HG03135 (cell line): Measurements from ENCODE around the gene ZNF594.
"Not testable (repeated sequence)": the region's sequence is repeated elsewhere in the genome, so short reads cannot be mapped to it uniquely, and the experiment has no call there.

ENCODE experiments used
- ATAC-seq: cut with Tn5 transposase; IDR thresholded peaks from one replicate; pipeline ENCODE4 v1.9.1; 2021; ENCODE audit warnings: mild to moderate bottlenecking, moderate library complexity; ENCODE audit not compliant: unreplicated experiment

Gene ZNF594

DNA sequence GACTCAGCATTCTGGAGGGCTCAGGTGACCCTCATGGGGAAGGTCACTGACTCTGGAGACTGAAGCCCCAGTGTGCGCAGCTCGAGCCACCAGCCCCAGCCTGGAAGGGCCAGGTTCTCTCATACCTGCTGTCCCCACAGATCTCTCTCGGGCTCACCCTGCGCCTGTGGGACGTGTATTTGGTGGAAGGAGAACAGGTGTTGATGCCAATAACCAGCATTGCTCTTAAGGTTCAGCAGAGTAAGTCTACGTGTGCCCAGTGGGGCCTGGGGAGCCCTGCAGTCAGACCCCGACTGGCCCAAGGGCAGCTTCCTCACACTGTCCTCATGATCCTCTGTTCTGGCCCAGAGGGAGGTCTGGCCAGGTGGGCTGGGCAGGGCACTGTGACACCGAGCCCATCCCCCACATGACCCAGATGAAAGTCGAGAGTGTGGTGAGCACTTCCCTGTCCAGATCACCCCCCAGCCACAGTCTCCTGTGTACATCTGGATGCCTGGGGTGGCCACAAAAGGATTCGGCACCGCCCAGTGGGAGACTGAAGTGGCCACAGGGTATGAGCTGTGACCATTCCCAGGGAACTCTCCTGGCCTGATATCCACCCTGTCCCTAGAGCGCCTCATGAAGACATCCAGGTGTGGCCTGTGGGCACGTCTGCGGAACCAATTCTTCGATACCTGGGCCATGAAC lies 54.0 kb downstream of the ZNF594 start:
- not testable (repeated sequence) for ATAC-seq

DNA sequence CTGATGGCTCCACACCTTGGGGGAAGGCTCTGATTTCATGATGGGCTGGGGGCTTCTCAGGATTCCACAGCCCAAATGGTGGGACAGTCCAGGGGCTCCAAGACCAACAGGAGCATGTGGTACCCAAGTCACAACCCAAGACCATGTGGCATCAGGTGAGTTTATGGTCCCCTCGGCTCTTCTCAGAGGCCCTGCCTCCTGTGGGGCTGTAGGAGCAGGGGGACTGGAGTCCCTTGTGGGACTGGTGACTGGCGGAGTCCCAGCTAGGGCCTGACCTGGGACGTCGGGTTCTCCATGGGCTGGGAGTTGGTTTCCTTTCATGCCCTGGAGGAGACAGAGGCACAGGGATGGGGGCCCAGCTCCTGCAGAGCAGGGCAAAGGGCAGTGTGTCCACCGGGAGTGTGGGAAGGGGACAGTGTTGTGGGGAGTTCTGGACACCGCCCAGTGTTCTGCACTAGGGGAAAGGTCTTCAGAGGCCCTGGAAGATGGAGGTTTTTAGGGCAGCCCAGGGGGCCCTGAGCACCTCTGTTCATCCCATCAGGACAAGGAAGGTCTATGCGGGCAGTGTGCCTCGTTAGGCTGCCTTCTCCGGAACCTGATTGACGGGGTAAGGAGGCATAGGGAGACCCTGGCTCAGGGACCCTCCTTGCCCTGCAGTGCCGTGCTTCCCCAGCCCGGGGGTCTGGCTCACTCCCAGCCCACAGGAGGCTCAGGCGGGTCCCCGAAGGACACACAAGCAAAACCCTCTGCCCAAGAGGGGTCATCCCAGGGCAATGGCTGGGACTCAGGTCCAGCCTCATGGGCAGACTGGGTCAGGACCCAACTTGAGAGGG lies 54.9 kb downstream of the ZNF594 start:
- not testable (repeated sequence) for ATAC-seq

DNA sequence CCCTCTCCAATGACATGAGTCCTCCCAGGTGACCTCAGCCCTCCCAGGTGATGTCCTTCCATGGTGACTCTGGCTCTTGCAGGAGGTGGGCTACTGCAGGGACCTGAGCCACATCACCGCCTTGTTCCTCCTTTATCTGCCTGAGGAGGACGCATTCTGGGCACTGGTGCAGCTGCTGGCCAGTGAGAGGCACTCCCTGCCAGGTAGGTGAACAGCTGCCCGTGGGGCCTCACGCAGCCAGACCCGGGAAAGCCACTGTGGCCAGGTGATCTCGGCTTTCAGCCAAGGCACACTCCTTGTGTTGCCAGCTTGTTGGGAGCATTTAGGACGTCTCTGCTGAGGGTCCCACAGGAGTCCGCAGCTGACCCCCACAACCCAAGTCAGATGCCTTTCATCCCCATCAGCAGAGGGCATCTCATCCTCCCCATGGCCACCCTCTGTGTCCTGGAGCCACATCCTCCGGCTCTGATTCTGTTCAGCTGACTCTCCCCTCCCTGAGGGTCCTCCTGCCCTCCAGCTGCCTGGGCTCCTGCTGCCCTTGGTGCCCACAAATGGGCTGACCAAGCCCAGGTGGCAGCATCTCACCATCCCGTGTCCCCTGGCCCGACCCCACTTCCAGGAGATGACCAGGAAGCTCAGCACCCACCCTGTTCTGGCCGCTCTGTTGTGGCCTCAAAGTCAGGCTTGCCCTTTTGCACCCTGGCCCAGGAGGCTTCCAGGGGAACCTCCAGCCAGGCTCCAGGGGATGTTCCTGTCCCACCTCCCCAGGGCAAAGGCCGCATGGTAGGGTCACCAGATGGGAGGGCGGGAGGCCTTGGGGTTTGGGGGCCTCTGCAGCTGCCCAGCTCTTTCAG lies 55.7 kb downstream of the ZNF594 start:
- no peak for ATAC-seq

DNA sequence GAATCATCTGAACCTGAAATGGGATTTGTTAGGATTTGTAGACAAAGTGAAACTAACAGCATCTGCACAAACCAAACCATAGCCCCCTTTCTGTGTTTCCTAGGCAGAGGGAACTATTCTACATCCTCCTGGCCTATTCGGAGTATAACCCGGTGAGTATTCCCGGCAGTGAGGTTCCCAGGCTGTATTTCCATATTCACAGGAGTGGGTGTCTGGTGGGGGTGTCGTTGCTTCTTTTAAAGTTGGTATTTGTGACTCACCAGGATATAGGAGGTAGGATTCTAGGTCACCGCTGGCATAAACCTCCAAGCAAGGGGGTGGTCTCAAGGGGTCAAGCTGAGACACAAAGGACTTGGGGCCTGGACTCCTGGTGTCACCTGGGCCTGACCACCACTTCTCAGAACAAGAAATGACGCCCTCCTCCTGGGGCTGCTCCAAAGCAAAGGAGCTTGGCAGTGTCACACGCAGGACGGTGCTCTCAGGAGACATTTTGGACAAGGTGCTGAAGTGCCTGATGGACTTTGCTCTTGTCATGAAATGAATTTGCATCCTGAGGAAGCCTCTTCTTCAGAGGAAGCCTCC lies 56.4 kb downstream of the ZNF594 start:
- not testable (repeated sequence) for ATAC-seq

DNA sequence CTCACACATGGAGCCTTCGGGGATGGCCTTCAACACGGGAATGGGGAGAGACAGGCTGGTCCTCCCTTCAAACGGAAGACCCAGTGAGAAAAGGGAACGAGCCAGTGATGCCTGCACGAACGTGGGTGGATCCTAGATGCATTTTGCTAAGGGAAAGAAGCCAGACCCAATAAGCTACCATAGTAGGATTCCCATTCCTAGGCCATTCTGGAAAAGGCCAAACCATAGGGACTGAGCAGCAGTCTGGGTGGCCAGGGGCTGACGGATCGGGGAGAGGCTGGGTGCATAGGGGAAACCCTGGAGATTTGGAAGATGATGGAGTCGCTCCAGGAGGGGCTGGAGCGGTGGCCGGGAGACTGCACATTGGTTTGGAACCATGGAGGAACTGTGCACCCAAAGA lies 57.1 kb downstream of the ZNF594 start:
- not testable (repeated sequence) for ATAC-seq

DNA sequence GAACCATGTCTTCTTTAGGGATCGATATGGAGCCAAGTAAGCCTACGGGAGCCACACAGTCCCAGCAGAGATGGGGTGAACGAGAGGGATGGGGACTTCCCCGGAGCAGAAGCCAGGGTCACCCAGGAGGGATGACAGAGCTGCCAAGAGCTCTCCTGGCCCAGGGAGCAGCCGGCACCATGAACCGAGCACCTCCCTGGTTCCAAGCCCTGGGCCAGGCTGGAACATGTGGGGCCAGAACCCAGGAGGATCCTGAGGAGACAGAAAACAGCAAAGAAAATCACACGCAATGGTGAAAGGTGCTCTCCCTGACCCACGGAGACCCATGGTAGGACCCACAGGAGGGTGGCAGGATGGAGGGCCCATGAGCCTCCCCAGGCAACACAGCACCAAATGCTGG lies 57.7 kb downstream of the ZNF594 start:
- not testable (repeated sequence) for ATAC-seq

DNA sequence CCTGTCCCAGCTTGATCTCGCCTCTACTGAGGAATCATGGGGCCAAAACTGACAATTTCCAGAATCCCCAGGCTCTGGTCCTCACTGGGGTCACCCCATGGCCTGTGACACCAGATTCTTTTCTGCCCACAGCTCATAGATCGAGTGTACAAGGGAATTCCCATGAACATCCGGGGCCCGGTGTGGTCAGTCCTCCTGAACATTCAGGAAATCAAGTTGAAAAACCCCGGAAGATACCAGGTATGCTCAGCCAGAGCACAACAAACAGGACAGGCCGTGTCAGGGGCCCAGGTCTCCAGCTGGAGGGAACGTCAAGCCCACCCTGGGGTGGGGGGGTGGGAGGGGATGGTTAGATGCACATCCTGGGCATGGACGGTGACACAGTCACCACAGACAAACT lies 58.4 kb downstream of the ZNF594 start:
- no peak for ATAC-seq

DNA sequence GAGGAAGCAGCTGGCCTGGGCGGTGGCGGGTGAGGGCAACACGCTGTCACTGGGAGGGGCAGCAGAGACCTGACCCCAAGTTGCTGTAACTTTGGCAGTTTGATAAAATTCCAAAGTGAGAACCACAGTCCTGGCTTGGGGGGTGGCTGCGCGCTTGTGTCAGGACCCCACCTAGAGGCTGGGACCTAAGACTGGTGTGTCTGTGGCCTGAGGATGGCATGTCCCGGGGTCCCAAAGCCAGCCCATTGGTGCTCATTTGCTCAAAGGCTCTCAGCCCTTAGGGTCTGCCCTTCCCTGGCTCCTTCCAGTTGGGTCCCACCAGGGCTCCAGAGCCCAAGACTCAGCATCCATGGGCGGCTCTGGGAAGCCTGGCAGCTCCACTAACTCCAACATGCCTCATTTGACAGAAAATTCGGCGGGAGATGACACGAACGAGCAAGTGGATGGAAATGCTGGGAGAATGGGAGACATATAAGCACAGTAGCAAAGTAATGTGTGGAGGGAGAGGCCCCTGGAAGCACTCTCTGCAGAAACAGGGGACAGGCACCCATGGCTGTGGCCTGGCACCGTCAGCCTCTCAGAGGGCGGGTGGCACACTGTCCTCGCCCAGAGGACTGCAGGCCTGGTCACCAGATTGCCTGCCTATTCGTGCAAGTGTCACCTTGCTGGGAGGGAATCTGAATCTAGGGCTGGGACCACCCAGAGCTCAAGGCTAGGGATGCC lies 59.0 kb downstream of the ZNF594 start:
- ATAC-seq = not testable (repeated sequence)

DNA sequence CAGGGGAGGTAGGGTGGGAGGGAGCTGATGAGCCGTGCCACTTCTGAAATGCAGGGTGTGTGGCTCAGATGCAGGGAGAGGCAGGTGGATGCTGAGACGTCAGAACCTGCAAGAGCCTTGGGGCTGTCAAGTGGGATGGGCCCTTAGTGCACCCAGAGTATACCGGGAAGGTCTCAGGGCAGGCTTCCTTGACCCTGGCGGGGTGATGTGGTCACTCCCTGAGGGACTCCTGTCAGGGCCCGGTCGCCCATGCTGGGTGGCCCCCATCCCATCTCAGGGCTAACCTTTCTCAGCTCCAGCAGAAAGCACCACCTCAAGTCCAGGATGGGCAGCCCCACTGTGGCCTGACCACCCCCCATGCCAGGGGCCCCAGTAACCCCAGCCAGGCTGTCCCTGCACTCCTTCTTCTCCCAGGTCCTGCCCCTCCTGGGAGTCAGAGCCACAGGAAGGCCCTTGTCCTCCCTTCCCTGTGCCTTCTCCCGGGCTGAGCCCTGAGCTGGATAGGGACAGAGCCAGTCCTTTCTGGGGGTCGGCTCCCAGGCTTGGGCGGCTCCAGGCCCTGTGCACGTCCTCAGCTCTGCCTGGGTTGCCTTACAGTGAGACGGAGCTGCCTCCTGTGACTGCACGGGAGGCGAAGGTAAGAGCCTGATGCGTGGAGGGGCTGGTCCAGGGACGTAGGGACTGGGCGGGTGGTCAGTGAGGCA lies 59.7 kb downstream of the ZNF594 start:
- not testable (repeated sequence) for ATAC-seq

DNA sequence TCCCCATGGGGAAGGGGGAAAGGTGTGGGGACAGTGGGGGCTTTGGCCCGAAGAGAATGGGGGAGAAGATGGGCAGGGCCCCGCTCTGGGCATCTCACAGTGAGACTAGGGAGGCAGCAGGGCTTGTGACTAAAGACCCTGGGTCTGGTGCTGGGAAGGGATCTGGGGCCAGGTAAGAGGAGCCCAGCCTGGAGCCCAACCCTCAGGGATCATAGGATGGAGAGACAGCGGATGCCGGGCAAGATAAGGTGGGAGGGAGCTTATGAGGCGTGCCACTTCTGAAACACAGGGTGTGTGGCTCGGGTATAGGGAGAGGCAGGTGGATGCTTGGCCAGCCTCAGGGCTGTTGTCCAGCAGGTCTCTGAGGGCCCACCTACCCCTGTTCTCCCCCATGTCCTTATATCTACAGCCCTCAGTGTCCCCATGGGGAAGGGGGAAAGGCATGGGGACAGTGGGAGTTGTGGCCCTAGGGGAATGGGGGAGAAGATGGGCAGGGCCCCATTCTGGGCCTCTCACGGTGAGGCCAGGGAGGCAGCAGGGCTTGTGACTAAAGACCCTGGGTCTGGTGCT lies 60.4 kb downstream of the ZNF594 start:
- no peak for ATAC-seq

DNA sequence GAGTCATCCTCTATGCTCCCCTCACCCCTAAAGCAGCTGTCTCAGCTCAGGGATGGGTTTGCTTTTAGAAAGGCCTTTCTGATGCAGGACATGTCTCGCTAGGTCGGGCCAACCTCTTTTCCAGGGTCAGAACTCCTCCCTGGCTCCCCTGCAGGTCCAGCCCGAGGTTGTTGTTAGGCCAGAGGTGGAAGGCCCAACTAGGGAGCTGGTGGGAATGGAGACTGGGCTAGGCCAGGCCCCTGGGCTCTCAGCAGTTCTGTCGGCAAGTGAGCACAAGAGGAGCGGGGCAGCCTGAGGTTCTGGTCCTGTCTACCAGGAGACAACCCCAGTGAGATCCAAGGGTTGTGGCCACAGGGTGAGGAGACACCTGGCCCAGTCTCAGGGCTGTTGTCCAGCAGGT lies 61.0 kb downstream of the ZNF594 start:
- not testable (repeated sequence) for ATAC-seq

DNA sequence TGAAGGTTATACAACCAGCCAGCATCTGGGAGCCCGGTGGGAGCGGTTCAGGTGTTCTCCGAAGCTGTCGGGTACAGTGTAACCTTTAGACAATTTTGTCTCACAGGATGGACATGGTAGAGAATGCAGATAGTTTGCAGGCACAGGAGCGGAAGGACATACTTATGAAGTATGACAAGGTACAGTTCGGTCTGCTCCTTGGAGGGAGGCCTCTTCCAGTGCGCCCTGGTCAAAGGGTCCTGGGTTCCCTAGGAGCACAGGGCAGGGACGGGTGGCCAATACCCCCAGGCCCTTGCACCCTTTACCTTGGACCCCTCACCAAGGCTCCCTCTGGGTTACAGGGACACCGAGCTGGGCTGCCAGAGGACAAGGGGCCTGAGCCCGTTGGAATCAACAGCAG lies 61.4 kb downstream of the ZNF594 start:
- not testable (repeated sequence) for ATAC-seq

DNA sequence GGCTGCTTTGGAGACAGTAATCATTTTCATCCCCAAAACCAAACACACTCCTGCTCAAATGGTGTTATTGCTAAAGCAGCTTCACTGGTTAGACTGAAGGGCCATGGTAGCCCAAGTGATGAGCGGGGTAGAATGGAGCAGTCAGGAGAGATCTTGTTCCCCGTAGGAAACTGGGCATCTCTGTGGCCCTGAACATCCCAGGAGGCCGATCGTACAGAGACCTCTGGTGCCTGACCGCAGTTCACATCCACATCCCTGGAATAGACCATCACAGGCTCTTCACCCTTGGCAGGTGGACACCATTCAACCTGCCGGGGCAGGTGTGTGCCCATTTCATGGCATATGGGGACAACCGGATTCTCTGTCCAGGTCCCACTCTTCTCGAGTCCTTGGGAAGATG lies 61.9 kb downstream of the ZNF594 start:
- ATAC-seq = not testable (repeated sequence)
